ENCODE data around the gene ZBTB18.

DNA sequence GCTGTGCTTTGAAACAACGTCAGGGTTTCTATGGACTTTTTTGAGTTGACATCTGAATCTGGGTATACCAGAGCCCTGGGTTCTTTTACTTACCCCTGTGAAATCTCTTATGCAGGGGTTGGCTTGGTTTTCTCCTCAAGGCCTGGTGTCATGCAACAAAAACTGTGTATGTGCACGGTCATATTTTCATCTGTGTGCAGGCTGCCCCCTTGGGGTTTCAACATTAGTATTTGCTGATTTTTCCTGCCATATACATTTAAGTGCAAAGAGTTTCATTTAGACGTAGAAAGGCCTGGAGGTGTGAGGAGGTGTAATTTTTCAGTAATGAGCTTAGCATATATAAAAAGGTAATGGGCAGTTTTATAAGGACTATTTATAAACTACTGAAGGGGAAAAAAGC, 22.0 kb upstream of the ZBTB18 start:
- TF ChIP-seq POLR2A (IDR thresholded peaks at IDR 0.05; ENCODE audit: low read length), result no peak
- TF ChIP-seq GATA1 (IDR thresholded peaks at IDR 0.05; ENCODE audit: low read depth, low read length), result no peak
